ENCODE data around the gene BUD31. TPM values are rescaled to one million over a fixed set of nuclear protein-coding genes. Genes with fewer than 3 reads are reported as not detected.

Gene BUD31
- total and polyA plus RNA-seq, 4 donors = 18.5 to 55.9 (median 32.0) TPM

GRCh38 chr7:99385564-99385963 lies 23.2 kb upstream of the BUD31 start:
- Histone ChIP-seq H3K27me3 (ENCODE audit: control insufficient read depth in 4 of 4, insufficient read depth in 4 of 4, low read length in 3 of 4) (no peaks in the 10 kb centered on the region), H3K36me3 (ENCODE audit: control insufficient read depth in 4 of 4, insufficient read depth in 3 of 4, low read depth in 1 of 4, low read length in 3 of 4) (peaks cover 0 to 27% (median 4%) of the 10 kb centered on the region in 4 donors), H3K4me1 (ENCODE audit: control insufficient read depth in 4 of 4, insufficient read depth in 4 of 4, low read length in 3 of 4) (peaks cover 11 to 15% (median 13%) of the 10 kb centered on the region in 4 donors), H3K4me3 (ENCODE audit: low read depth in 1 of 3, low read length in 3 of 3) (no peak overlapping the region), H3K9ac (ENCODE audit: low read depth in 1 of 2, low read length in 2 of 2) (no peak overlapping the region), H3K9me3 (ENCODE audit: control insufficient read depth in 4 of 4, low read length in 3 of 4) (no peaks in the 10 kb centered on the region), H3K27ac (ENCODE audit: low read depth in 1 of 2, low read length in 2 of 2) (no peak overlapping the region)
- 83% methylated on average over 8 of the region's 8 CpGs for WGBS
- TF ChIP-seq ZBTB33 (IDR thresholded peaks at IDR 0.05) (no peak), SP1 (IDR thresholded peaks at IDR 0.05) (no peak), HNF4G (IDR thresholded peaks at IDR 0.05) (no peak), MAX (IDR thresholded peaks at IDR 0.05) (no peak), YY1 (IDR thresholded peaks at IDR 0.05) (no peak), JUND (IDR thresholded peaks at IDR 0.05) (no peak), FOXA1 (IDR thresholded peaks at IDR 0.05) (no peak), FOXA2 (IDR thresholded peaks at IDR 0.05) (no peak), RXRA (IDR thresholded peaks at IDR 0.05) (no peak), HNF4A (conservative IDR thresholded peaks at IDR 0.05) (no peak), NR2F2 (IDR thresholded peaks at IDR 0.05) (no peak)
- TF ChIP-seq, protein P1, sequence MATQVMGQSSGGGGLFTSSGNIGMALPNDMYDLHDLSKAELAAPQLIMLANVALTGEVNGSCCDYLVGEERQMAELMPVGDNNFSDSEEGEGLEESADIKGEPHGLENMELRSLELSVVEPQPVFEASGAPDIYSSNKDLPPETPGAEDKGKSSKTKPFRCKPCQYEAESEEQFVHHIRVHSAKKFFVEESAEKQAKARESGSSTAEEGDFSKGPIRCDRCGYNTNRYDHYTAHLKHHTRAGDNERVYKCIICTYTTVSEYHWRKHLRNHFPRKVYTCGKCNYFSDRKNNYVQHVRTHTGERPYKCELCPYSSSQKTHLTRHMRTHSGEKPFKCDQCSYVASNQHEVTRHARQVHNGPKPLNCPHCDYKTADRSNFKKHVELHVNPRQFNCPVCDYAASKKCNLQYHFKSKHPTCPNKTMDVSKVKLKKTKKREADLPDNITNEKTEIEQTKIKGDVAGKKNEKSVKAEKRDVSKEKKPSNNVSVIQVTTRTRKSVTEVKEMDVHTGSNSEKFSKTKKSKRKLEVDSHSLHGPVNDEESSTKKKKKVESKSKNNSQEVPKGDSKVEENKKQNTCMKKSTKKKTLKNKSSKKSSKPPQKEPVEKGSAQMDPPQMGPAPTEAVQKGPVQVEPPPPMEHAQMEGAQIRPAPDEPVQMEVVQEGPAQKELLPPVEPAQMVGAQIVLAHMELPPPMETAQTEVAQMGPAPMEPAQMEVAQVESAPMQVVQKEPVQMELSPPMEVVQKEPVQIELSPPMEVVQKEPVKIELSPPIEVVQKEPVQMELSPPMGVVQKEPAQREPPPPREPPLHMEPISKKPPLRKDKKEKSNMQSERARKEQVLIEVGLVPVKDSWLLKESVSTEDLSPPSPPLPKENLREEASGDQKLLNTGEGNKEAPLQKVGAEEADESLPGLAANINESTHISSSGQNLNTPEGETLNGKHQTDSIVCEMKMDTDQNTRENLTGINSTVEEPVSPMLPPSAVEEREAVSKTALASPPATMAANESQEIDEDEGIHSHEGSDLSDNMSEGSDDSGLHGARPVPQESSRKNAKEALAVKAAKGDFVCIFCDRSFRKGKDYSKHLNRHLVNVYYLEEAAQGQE (IDR thresholded peaks at IDR 0.05) = no peak
- TF ChIP-seq, protein P2, sequence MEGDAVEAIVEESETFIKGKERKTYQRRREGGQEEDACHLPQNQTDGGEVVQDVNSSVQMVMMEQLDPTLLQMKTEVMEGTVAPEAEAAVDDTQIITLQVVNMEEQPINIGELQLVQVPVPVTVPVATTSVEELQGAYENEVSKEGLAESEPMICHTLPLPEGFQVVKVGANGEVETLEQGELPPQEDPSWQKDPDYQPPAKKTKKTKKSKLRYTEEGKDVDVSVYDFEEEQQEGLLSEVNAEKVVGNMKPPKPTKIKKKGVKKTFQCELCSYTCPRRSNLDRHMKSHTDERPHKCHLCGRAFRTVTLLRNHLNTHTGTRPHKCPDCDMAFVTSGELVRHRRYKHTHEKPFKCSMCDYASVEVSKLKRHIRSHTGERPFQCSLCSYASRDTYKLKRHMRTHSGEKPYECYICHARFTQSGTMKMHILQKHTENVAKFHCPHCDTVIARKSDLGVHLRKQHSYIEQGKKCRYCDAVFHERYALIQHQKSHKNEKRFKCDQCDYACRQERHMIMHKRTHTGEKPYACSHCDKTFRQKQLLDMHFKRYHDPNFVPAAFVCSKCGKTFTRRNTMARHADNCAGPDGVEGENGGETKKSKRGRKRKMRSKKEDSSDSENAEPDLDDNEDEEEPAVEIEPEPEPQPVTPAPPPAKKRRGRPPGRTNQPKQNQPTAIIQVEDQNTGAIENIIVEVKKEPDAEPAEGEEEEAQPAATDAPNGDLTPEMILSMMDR (IDR thresholded peaks at IDR 0.05; ENCODE audit: low read depth, low read length, missing input control) = no peak
- DNase-seq (ENCODE audit: low spot score) = no peak

GRCh38 chr7:99386584-99387238 lies 22.1 kb upstream of the BUD31 start:
- Histone ChIP-seq H3K9me3 (ENCODE audit: control insufficient read depth in 4 of 4, low read length in 3 of 4) (no peaks in the 10 kb centered on the region), H3K27ac (ENCODE audit: low read depth in 1 of 2, low read length in 2 of 2) (no peak overlapping the region), H3K4me3 (ENCODE audit: low read depth in 1 of 3, low read length in 3 of 3) (no peak overlapping the region), H3K27me3 (ENCODE audit: control insufficient read depth in 4 of 4, insufficient read depth in 4 of 4, low read length in 3 of 4) (no peaks in the 10 kb centered on the region), H3K4me1 (ENCODE audit: control insufficient read depth in 4 of 4, insufficient read depth in 4 of 4, low read length in 3 of 4) (peaks cover 0 to 3% (median 2%) of the 10 kb centered on the region in 4 donors), H3K36me3 (ENCODE audit: control insufficient read depth in 4 of 4, insufficient read depth in 3 of 4, low read depth in 1 of 4, low read length in 3 of 4) (peaks cover 4 to 34% (median 9%) of the 10 kb centered on the region in 4 donors), H3K9ac (ENCODE audit: low read depth in 1 of 2, low read length in 2 of 2) (no peak overlapping the region)
- no peak for DNase-seq (ENCODE audit: low spot score)
- TF ChIP-seq JUND (IDR thresholded peaks at IDR 0.05) = no peak
- TF ChIP-seq EGR1 (IDR thresholded peaks at IDR 0.05; ENCODE audit: low read depth in 2 of 2) = no peak
- TF ChIP-seq FOXA2 (IDR thresholded peaks at IDR 0.05) = no peak
- TF ChIP-seq FOXA1 (IDR thresholded peaks at IDR 0.05) = no peak
- no peak for TF ChIP-seq GABPA (IDR thresholded peaks at IDR 0.05 in 1 of 2, conservative IDR thresholded peaks at IDR 0.05 in 1 of 2)
- TF ChIP-seq RAD21 (IDR thresholded peaks at IDR 0.05) = peak; percentile 53 to 68
- TF ChIP-seq HNF4G (IDR thresholded peaks at IDR 0.05) = no peak
- WGBS = 93% methylated on average over 9 of the region's 9 CpGs

Measured in liver (tissue), 9 donors.